Hypothalamus (tissue), 51 donors: ENCODE measurements around the gene MIGA2.
"Not testable (repeated sequence)": the region's sequence is repeated elsewhere in the genome, so short reads cannot be mapped to it uniquely, and the experiment has no call there.

Experiments used
- DNase-seq, 51 donors: peaks; one replicate each; lab custom pipeline; 2025; lab: John Stamatoyannopoulos, UW

The MIGA2 gene

DNA sequence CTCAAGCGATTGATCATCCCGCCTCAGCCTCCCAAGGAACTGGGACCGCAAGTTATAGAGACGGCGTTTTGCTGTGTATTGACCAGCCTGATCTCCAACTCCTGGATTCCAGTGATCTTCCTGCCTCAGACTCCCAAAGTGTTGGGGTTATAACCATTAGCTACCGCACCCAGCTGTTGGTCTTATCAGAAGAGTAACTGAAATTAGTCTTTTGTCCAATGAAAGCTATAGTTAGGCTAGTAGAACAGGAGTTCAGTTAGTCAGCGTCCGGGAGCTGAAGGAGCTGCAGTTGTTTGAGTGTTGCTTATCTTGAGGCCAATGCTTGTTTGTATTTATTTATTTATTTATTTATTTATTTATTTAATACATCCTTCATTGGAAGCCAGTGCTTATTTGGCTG, 3.2 kb upstream of the MIGA2 start:
- DNase-seq, result no peak

DNA sequence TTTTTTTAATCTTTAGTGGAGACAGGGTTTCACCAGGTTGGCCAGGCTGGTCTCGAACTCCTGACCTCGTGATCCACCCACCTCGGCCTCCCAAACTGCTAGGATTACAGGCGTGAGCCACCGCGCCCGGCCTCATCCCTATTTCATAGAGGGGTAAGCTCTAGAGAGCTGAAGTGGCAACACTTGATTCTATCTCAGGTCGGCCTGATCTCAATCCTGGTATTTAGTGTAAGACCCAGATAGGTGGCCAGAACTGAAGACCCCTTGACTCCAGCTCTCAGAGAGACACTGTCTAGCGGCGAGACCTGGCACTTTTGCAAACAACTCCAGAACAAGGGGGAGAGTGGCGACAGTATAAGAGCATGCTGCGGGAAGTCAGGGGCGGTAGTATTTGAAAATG, 588 bp upstream of the MIGA2 start:
- DNase-seq, result not testable (repeated sequence)

DNA sequence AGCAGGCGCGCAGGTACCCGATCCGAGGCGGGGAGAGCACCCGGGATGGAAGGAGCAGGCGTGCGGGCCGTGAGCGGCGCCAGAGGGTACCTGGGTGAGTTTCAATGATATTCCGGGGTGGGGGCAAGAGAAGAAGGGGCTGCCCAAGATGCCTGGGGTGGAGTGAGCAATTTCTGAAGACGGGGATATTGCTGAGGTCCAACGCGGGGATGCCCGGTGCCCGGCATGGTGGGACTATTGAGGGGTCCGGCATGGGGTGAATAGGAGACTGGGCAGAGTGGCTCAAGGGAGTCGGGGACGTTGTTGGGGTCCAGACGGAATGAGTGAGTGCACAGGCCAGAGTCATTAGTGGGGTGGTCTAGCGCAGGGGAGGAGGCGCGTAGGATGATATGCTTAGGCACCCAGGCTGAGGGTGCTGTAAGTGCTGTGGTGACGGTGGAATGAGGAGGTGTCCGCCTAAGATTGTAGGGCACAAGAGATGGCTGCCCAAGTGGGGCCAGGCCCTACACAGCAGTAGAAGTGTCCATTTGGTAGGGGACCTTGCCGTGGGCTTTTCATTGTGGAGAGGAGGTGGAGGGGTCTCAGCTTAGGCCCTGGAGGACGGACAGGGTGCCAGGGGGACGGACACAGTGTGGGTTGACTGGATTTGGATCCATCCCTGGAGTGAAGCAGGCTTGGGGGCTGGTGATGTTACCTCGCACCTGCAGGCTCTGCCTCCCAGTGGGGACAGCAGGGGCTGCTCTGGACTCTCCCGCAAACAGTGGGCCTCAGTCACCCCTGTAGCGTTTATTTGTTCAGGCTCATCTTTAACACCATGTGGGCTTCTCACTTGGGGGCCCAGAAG, 719 bp downstream of the MIGA2 start:
- DNase-seq, result no peak

DNA sequence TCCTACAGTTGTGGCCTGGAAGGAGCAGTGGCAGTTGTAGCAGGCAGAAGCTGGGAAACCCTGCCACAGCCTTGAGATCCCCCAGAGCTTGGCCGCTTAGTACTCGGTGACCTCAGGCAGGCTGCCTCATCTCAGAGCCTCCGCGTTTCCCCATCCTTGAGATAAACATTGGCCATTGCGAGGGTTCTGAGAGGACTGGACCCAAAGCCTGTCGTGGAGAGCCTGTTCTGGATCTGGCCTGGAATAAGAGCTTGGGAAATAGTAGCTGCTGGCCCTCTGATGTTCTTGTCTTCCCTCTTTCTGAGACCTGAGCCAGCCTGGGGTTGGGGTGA, 1.3 kb downstream of the MIGA2 start:
- DNase-seq, result no peak

DNA sequence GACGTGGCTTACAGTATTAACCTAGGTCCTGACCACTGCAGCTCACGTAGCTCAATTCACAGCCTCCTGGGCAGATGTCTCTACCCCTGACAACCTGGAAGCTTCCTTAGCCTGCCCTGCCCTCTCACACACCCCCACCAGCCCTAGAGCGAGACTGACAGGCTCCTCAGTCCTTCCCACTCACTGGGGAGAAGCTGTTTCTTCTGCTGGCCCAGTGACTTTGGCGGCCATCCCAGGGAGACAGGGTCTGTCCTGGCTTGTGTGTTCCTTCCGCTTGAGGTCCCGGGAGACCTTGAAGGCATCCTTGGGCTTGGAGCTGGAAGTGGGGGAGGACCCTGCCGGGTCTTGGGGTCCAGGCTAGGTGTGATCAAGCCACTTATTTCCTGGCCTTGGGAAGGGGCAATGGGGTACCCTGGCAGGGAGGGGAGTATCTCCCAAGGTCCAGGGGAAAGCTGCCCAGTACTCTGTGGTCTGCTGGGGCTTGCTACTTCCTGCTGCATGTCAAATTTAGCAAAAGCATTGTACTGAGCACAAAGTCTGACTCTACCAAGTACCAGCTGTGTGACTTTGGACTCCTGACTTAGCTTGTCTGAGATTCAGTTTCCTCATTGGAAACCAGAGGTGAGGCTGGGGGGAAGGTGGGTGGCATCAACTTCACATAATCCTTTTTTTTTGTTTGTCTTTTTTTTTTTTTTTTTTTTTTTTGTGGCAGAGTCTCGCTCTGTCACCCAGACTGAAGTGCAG, 1.9 kb downstream of the MIGA2 start:
- peak in 8 of 51 donors; percentile 6 to 36 (median 16) for DNase-seq

DNA sequence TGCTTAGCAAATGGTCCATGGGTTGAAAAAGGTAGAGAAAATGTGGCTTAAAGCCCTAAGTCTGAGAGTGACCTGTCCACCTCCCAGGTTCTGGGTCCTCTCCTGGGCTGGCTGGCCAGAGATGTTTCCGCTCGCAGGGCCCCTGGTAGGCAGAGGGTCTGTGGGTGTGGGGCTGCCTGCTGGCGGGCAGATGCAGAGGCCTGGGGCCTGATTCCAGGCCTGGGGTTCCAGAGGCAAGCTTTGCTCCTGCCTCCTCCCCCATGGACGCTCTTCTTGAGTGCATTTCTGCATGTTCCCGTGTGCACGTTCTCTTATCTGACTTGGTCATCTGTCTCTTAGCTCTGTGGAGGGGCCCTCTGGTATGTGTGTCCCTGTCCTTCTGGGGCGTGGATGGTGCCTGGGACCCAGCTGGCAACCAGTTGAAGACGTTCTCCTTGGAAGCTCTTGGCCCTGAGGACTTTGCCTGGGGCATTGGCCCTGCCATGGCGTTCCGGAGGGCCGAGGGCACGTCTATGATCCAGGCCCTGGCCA, 3.8 kb downstream of the MIGA2 start:
- no peak for DNase-seq

DNA sequence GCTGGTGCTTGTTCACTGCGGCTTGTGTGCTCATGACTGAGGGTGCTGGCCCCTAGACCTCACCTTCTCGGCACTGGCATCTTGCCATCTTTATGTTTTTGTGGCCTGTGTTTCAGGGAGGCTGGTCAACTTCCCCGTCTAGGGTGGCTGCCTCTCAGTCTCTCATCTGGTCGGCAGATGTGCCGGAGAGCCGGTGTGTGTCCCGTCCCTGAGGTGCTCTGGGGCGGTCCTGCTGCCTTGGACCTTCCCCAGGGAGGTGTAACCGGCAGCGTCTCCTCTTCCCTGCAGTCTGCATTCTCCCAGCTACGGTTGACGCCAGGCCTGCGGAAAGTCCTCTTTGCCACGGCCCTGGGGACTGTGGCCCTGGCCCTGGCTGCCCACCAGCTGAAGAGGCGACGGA, 5.6 kb downstream of the MIGA2 start:
- no peak for DNase-seq

DNA sequence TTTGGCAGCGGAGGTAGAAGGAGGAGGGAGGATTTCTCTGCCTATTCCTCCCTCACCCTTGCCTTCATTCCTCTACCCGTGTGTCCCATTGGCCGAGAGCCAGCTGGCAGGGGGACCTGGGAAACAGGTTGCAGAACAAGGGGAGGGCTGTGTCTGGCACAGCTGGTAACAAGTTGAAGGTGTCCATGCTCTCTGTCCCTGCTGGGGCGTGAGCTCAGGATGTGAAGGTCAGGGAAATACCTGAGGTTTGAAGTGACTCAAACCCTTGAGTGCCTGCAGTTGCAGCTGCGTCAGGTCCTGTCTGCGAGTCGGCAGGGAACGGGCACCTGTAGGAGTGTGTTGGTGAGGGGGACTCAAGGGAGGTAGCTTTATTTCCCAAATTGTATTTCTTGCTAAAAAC, 16.2 kb downstream of the MIGA2 start:
- DNase-seq, result no peak

DNA sequence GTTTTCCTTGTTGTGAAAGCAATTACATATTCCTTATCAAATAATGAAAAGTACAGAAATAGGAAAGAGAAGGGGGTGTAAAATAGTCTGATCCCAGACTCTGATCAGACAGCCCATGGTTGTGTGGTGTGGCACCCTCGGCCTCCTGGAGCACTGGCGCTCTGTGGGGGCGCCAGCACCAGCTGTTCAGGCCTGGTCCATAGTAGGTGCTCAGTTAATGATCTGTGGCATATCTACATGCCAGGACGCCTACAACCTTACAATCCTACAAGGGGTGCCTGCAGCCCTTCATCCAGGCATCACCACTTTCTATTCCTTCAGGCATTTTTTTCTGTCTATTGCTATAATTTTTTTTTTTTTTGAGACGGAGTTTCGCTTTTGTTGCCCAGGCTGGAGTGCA, 16.6 kb downstream of the MIGA2 start:
- no peak for DNase-seq

DNA sequence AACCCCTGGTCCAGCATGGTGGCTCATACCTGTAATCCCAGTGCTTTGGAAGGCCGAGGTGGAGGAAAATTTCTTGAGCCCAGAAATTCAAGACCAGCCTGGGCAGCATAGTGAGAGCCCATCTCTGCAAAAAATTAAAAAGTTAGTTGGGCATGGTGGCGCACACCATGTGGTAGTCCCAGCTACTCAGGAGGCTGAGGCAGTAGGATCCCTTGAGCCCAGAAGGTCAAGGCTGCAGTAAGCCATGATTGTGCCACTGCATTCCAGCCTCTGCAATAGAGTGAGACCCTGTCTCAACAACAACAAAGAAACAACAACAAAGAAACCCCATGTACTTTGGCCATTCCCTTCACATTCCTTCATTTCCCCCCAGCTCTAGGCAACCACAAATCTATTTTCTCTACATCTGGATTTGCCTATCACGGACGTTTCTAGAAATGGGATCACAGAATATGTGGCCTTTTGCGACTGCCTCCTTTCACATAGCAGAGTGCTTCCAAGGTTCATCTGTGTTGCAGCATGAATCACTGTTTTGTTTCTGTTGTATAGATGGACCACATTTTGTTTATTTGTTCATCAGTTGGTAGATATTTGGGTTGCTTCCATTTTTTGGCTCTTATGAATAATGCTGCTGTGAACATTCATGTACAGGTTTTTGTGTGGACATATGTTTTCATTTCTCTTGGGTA, 17.9 kb downstream of the MIGA2 start:
- DNase-seq, result no peak

DNA sequence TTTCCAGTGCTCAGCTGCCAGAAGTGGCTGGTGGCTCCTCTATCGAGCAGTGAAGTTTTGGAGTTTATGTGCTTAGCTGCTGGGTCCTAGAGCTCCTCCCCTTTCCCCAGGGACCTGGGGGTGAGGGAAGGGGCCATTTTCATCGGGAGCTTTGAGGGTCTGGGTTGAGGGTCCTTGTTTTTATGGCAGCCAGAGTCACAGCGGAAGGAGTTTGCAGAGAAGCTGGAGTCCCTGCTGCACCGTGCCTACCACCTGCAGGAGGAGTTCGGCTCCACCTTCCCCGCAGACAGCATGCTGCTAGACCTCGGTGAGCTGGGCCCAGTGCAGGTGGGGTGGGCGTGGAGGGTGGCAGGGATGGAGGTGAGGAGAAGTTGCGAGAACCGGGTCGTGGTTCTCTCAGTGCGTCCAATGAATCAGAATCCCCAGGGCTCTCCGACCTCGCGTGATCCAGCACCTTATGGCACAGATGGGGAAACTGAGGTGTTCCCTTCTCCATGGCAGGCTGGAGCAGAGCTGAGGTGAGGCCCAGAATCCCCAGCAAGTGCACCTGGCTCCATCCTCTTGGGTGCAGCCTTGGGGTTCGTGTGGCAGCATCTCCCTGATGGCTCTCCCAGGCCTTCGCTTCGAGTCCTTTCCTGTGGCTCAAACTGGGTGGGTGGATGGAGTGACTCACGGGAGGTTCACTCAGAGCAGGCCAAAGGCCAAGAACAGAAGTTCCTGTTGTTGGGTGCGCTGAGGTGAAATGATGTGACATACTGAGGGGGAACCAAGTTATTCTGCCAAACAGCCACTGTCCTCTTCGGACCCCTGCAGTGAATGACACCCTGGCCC, 22.8 kb downstream of the MIGA2 start:
- no peak for DNase-seq

DNA sequence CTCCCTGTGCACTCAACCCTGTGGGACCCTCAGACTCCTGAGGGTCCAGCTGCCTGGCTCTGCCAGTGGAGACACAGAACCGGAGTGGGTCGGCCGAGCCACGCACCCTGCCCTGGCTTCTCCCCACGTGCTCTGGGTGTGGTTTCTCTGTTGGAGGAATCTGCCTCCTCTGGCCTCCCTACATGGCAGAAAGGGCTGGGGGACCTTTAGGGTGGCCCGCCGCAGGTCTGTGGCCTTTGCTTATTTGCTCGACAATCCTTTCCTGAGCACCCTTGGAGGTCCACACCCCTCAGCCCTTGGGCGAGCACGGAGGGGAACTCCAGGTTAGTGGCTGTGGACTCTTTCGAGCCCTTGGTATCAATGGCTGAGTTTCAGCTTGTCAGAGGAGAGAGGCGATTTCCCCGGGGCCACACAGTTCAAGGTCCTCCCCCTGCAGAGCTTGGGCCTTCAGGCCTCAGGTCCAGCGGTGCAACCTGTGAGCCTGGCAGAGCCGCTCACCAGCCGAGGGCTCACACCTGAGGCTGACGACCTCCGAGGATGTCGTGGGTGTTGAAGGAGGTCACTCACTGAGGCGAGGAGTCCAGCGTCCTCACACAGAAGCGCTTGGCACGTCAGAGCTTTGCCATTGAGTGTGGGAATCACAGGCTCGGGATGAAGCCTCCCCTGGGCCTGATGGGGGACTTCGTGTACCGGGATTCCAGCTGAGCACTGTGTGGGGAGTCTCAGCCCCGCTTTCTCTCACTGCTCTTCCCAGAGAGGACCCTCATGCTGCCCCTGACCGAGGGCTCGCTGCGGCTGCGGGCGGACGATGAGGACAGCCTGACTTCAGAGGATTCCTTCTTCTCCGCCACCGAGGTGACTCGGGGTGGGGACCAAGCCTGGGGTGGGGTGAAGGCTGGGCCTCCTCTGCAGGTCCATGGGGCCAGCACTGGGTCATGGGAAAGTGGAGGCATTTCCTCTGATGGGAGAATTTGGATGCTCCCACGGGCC, 23.7 kb downstream of the MIGA2 start:
- no peak for DNase-seq

DNA sequence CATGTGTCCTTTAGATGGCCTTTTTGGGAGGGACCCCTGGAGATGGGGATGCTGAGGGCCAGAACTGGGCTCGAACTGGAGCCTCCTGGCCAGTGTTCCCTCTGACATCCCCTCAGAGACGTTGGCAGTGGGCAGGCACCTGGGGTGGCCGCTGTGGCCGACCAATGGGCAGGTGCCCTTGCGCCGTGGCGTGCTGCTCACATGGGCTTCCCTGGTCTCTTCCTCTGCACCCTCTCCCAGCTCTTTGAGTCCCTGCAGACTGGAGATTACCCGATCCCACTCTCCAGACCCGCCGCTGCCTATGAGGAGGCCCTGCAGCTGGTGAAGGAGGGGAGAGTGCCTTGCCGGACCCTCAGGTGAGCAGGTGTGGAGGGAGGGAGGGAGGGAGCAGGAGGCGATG, 24.6 kb downstream of the MIGA2 start:
- no peak for DNase-seq

DNA sequence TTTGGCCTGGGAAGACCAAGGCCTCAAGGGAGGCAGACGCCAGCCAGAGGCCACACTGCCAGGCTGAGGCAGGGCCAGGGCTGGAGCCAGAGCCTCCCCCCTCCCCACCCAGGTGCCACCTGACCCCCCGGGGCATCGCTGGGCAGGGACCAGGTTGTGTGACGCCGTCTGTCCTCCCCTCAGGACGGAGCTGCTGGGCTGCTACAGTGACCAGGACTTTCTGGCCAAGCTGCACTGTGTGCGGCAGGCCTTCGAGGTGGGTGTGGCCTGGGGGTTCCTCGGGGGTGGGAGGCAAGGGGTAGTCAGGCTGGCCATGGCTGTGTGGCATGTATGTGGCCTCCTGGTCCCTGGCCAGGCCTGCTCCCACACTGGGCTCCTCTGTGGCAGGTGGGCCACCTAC, 26.6 kb downstream of the MIGA2 start:
- no peak for DNase-seq

DNA sequence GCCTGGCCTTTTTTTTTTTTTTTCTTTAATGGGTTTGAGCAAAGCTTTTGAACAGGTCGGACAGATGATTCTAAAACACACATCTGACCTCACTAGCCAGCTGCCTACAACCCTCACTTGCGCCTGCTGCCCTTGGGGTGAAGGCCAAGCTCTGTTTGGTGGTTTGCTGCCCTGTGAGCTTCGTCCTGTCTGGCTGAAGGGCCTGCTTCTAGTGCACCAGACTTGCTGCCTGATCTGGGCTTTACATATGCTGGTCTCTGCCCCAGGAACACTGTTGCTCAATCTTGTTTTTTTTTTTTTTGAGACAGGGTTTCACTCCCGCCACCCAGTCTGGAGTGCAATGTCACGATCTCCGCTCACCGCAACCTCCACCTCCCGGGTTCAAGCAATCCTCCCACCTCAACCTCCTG, 28.1 kb downstream of the MIGA2 start:
- no peak for DNase-seq

DNA sequence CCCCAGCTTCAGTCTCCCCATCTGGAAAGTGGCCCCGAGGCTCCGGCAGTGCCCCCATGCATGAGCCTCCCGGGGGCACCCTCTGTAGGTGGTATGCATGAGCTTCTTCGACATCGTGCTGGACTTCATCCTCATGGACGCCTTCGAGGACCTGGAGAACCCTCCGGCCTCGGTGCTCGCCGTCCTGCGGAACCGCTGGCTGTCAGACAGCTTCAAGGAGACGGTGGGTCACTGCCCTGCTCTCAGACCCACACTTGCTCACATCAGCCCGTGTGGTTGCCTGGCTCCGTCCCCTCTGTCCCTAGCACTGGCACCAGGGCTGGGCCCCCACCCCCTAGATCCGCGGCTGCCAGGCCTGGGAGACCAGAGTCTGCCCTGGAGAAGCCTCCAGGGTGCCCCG, 31.7 kb downstream of the MIGA2 start:
- no peak for DNase-seq

DNA sequence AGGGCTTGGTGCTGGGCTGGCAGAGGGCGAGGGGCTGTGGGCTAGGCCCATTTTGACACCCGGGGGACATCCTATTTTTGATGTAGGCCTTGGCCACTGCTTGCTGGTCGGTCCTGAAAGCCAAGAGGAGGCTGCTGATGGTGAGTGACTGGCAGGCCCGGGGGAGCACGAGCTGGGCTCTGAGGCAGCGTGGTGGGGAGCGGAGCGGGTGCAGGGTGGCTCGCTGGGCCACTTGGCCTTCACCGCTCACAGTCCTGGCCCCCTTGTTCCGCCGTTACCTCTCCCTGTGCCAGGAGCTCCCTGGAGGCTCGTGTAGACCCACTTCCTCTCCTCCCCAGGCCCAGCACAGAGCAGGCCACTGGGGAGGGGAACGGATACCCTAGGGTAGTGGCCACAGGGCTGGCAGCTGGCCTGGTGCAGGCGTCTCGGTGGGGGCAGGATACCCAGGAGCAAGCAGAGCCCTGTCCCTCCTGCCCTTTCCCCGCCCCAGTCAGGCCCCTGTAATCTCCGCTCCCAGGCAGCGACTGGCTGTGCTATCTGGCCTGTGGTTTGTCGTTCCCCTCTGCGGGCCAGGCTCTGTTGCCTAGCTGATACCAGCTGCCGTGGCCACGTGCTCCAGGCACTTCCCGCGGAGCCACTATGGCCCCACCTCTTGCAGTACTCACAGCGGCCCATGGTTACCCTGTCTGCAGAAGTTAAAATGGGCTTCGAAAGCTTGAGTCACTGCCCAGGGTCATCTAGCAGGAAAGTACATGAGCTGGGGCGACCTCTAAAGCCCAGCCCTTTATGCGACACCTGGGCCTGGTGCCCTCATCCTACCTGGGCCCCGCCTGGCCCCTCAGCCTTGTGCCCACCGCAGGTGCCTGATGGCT, 32.8 kb downstream of the MIGA2 start:
- peak in 38 of 51 donors; percentile 2 to 58 (median 24) for DNase-seq
